C4-2B (cell line): Measurements from ENCODE around the gene DCDC2.
"Not testable (repeated sequence)": the region's sequence is repeated elsewhere in the genome, so short reads cannot be mapped to it uniquely, and the experiment has no call there.

Source experiments
- ZFX ChIP-seq: fragments of 450-650 bp; IDR thresholded peaks from 2 replicates; pipeline ENCODE4 v1.6.1; 2017
- TF ChIP-seq, protein P1 (sequence below): fragments of 450-650 bp; conservative IDR thresholded peaks from 2 replicates; pipeline ENCODE4 v1.5.1; 2017; ENCODE audit warnings: mild to moderate bottlenecking

DNA sequence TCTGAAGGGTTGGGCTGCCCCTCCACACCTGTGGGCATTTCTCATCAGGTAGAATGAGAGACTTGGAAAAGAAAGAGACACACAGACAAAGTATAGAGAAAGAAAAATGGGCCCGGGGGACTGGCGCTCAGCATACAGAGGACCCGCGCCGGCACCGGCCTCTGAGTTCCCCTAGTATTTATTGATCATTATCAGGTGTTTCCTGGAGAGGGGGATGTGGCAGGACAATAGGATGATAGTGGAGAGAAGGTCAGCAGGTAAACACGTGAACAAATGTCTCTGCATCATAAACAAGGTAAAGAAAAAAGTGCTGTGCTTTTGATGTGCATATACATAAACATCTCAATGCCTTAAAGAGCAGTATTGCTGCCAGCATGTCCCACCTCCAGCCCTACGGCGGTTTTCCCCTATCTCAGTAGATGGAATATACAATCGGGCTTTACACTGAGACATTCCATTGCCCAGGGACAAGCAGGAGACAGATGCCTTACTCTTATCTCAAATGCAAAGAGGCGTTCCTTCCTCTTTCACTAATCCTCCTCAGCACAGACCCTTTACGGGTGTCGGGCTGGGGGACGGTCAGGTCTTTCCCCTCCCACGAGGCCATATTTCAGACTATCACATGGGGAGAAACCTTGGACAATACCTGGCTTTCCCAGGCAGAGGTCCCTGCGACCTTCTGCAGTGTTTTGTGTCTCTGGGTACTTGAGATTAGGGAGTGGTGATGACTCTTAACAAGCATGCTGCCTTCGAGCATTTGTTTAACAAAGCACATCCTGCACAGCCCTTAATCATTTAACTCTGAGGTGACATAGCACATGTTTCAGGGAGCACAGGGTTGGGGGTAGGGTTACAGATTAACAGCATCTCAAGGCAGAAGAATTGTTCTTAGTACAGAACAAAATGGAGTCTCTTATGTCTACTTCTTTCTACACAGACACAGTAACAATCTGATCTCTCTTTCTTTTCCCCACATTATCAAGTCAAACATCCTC lies 42.5 kb upstream of the DCDC2 start:
- TF ChIP-seq, protein P1, sequence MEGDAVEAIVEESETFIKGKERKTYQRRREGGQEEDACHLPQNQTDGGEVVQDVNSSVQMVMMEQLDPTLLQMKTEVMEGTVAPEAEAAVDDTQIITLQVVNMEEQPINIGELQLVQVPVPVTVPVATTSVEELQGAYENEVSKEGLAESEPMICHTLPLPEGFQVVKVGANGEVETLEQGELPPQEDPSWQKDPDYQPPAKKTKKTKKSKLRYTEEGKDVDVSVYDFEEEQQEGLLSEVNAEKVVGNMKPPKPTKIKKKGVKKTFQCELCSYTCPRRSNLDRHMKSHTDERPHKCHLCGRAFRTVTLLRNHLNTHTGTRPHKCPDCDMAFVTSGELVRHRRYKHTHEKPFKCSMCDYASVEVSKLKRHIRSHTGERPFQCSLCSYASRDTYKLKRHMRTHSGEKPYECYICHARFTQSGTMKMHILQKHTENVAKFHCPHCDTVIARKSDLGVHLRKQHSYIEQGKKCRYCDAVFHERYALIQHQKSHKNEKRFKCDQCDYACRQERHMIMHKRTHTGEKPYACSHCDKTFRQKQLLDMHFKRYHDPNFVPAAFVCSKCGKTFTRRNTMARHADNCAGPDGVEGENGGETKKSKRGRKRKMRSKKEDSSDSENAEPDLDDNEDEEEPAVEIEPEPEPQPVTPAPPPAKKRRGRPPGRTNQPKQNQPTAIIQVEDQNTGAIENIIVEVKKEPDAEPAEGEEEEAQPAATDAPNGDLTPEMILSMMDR, result not testable (repeated sequence)
- not testable (repeated sequence) for TF ChIP-seq ZFX
